ENCODE measurements around the gene ARHGEF2. TPM values are rescaled to one million over a fixed set of nuclear protein-coding genes. Genes with fewer than 3 reads are reported as not detected.

ARHGEF2 gene
- total and polyA plus RNA-seq, 9 of the 15 experiments (the other 6 are each of a cell fraction or from before 2014, with no cell fraction given) = 7.1 to 162 (median 62.2) TPM

DNA sequence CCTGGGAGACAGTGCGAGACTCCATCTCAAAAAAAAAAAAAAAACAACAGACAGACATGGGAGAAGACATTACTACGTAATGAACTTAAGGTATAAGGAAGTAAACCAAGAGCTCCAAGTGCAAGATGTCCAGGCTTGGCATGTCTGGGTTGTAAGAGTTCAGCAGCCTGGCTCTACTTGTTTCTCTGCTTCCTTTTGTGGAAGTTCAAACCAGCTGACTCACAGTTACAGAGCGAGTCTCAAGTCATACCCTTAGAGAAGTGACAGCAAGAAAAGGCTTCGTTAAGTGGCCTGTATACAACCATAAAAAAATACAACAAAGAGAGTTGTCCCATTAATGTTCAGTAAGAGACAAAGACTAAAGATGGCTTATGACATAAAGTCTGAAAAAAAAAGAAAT lies 68.5 kb downstream of the ARHGEF2 start:
- intact Hi-C loops (cut with micrococcal nuclease) = loop anchor here (2.0 to 5.0 kb wide), 2 partner anchors 53 to 78 kb away; partner anchors contain the start of gene GON4L
- peak; percentile 89 for FAIRE-seq
- Histone ChIP-seq H3K79me2 (ENCODE audit: control insufficient read depth, insufficient read depth, low read length) (peaks cover 22% of the 10 kb centered on the region), H3K9me3 (replicated peaks; ENCODE audit: control insufficient read depth, insufficient read depth, low read depth, low read length) (no peaks in the 10 kb centered on the region), H4K20me1 (replicated peaks; ENCODE audit: control insufficient read depth, insufficient read depth, low read length) (no peaks in the 10 kb centered on the region), H3K9ac (ENCODE audit: insufficient read depth in 1 of 2, low read depth in 2 of 2, low read length in 2 of 2) (peak overlapping the region in 1 of 2 experiments; percentile 75; a peak in 2 of 4 replicates), H3K27ac (ENCODE audit: extremely low read depth, low read depth, low read length) (peak overlapping the region; percentile 73), H3K4me2 (ENCODE audit: insufficient read depth, low read length) (peak overlapping the region; percentile 85), H3K27me3 (ENCODE audit: control insufficient read depth in 2 of 2, insufficient read depth in 2 of 2, low read length in 2 of 2) (no peaks in the 10 kb centered on the region), H3K4me1 (replicated peaks in 1 of 2; ENCODE audit: control insufficient read depth in 2 of 2, insufficient read depth in 2 of 2, low read length in 2 of 2) (peaks cover 3 to 7% of the 10 kb centered on the region in 2 experiments; a peak in 2 of 5 replicates), H3K36me3 (ENCODE audit: control insufficient read depth, insufficient read depth, low read length) (peaks cover 72% of the 10 kb centered on the region), H3K9me1 (ENCODE audit: control insufficient read depth, insufficient read depth, low read length) (no peaks in the 10 kb centered on the region), H2AFZ (ENCODE audit: low read depth, low read length) (no peak overlapping the region), H3K4me3 (peak overlapping the region; percentile 48)
- no TSS peak for BruUV-seq (replicated peaks)
- CTCF ChIA-PET (ENCODE audit: low intra/inter-chr PET ratio) = interaction anchor here (0.6 kb wide), 1 partner anchor 15 kb away, joined by 3 read pairs; no protein-coding TSS in a partner anchor
- in situ Hi-C loops (cut with MboI) = no loop called here
- peak; percentile 35 for ATAC-seq
- POLR2A ChIA-PET = interaction anchor here (0.6 to 5.7 kb wide), 7 partner anchors 10 to 198 kb away, joined by 3 to 36 read pairs (median 4); no protein-coding TSS in a partner anchor
- WGBS (ENCODE audit: insufficient coverage, low coverage, missing lambda C conversion rate) = 36% methylated on average over 4 of the region's 4 CpGs
- DNase-seq (ENCODE audit: extremely low read depth in 1 of 4, low spot score in 3 of 4) = peak in 1 of 4 experiments; percentile 68
- TF ChIP-seq ZNF133 (CRISPR knock-in tag; IDR thresholded peaks at IDR 0.05) (no peak), GTF2E2 (tag; IDR thresholded peaks at IDR 0.05) (no peak), ZNF253 (CRISPR knock-in tag; conservative IDR thresholded peaks at IDR 0.05) (no peak), PHTF2 (CRISPR knock-in tag; IDR thresholded peaks at IDR 0.05) (no peak), MYC (IDR thresholded peaks at IDR 0.05; ENCODE audit: low read depth, low read length) (no peak), MYC (CRISPR knock-in tag; IDR thresholded peaks at IDR 0.05; ENCODE audit: borderline replicate concordance, low read depth) (no peak), ARHGAP35 (IDR thresholded peaks at IDR 0.05; ENCODE audit: partially characterized antibody) (no peak), C11orf30 (IDR thresholded peaks at IDR 0.05; ENCODE audit: low read depth) (peak; percentile 87), ZNF57 (CRISPR knock-in tag; IDR thresholded peaks at IDR 0.05) (no peak), NFE2L1 (tag; IDR thresholded peaks at IDR 0.05; ENCODE audit: borderline replicate concordance, low read depth) (0 out of 2 replicates have a peak, but pooled peaks have one; percentile 28), ZNF217 (CRISPR knock-in tag; IDR thresholded peaks at IDR 0.05) (no peak), PYGO2 (tag; IDR thresholded peaks at IDR 0.05) (no peak), SRF (CRISPR knock-in tag; IDR thresholded peaks at IDR 0.05) (peak in 1 of 2 experiments; percentile 17; a peak in 1 of 4 replicates), NFE2 (IDR thresholded peaks at IDR 0.05; ENCODE audit: low read depth) (peak; percentile 90), ZBTB7A (IDR thresholded peaks at IDR 0.05; ENCODE audit: borderline replicate concordance, control insufficient read depth, low read depth, low read length) (no peak), IRF2 (CRISPR knock-in tag; IDR thresholded peaks at IDR 0.05) (no peak), TEAD1 (CRISPR knock-in tag; IDR thresholded peaks at IDR 0.05) (no peak)
- TF ChIP-seq, protein P1, sequence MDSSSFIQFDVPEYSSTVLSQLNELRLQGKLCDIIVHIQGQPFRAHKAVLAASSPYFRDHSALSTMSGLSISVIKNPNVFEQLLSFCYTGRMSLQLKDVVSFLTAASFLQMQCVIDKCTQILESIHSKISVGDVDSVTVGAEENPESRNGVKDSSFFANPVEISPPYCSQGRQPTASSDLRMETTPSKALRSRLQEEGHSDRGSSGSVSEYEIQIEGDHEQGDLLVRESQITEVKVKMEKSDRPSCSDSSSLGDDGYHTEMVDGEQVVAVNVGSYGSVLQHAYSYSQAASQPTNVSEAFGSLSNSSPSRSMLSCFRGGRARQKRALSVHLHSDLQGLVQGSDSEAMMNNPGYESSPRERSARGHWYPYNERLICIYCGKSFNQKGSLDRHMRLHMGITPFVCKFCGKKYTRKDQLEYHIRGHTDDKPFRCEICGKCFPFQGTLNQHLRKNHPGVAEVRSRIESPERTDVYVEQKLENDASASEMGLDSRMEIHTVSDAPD (CRISPR knock-in tag; IDR thresholded peaks at IDR 0.05) = no peak
- TF ChIP-seq, protein P2, sequence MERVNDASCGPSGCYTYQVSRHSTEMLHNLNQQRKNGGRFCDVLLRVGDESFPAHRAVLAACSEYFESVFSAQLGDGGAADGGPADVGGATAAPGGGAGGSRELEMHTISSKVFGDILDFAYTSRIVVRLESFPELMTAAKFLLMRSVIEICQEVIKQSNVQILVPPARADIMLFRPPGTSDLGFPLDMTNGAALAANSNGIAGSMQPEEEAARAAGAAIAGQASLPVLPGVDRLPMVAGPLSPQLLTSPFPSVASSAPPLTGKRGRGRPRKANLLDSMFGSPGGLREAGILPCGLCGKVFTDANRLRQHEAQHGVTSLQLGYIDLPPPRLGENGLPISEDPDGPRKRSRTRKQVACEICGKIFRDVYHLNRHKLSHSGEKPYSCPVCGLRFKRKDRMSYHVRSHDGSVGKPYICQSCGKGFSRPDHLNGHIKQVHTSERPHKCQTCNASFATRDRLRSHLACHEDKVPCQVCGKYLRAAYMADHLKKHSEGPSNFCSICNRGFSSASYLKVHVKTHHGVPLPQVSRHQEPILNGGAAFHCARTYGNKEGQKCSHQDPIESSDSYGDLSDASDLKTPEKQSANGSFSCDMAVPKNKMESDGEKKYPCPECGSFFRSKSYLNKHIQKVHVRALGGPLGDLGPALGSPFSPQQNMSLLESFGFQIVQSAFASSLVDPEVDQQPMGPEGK (CRISPR knock-in tag; IDR thresholded peaks at IDR 0.05; ENCODE audit: borderline replicate concordance) = no peak
- TF ChIP-seq, protein P3, sequence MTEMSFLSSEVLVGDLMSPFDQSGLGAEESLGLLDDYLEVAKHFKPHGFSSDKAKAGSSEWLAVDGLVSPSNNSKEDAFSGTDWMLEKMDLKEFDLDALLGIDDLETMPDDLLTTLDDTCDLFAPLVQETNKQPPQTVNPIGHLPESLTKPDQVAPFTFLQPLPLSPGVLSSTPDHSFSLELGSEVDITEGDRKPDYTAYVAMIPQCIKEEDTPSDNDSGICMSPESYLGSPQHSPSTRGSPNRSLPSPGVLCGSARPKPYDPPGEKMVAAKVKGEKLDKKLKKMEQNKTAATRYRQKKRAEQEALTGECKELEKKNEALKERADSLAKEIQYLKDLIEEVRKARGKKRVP (CRISPR knock-in tag; IDR thresholded peaks at IDR 0.05) = no peak

Measured in K562 (cell line).